A673 (cell line): Measurements from ENCODE around the gene RMND5A.

Experiments
- EZH2 ChIP-seq: fragments of 200-600 bp; sonication (generic); IDR thresholded peaks from 2 replicates; pipeline ENCODE4 v1.6.1; 2017; ENCODE audit warnings: borderline replicate concordance, low read depth, mild to moderate bottlenecking, mixed read lengths, antibody characterized with exemption, low read length; ENCODE audit not compliant: poor library complexity, severe bottlenecking
- TF ChIP-seq, protein P1 (sequence below): fragments of 300-800, 200-600 bp; sonication (generic); conservative IDR thresholded peaks from 2 replicates; pipeline ENCODE4 v1.5.1; 2017; ENCODE audit warnings: low read depth, mild to moderate bottlenecking, antibody characterized with exemption, low read length, moderate library complexity, mixed read lengths

DNA sequence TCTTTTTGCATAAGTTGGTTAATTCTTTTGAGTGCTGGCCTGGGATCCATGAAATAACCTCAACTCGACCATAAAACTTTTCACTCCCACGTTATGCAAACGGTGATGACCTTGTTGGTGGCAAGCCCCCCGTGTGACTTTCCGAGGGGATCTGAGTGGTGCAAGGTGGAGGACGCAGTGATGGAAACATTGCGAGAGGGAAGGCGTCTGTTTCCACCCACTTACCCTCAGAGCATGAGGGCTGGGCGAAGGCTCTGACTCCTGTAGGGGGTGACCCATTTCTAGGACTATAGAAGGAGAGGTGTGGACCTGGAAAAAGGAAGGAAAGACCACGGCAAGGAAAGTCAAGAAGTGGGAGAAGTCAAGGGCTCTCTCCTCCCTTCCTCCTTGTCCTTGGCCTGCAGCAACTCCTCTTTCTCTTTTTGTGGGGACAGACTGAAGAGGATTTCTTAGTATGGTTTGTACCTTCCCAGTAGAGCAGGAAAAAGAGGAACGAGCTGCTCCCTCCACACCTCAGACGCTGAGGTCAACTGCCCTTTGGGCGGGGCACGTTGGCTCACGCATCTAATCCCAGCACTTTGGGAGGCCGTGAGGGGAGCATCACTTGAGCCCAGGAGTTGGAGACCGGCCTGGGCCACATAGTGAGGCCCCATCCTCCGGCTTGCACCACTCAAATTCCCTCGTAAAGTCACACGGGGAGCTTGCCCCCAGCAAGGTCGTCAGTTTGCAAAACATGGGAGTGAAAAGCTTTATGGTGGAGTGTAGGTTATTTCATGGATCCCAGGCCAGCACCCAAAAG, 86.2 kb downstream of the RMND5A start:
- TF ChIP-seq, protein P1, sequence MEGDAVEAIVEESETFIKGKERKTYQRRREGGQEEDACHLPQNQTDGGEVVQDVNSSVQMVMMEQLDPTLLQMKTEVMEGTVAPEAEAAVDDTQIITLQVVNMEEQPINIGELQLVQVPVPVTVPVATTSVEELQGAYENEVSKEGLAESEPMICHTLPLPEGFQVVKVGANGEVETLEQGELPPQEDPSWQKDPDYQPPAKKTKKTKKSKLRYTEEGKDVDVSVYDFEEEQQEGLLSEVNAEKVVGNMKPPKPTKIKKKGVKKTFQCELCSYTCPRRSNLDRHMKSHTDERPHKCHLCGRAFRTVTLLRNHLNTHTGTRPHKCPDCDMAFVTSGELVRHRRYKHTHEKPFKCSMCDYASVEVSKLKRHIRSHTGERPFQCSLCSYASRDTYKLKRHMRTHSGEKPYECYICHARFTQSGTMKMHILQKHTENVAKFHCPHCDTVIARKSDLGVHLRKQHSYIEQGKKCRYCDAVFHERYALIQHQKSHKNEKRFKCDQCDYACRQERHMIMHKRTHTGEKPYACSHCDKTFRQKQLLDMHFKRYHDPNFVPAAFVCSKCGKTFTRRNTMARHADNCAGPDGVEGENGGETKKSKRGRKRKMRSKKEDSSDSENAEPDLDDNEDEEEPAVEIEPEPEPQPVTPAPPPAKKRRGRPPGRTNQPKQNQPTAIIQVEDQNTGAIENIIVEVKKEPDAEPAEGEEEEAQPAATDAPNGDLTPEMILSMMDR = no peak
- no peak for TF ChIP-seq EZH2
